Liver (tissue), 9 donors: ENCODE data around the gene OR52E5. TPM values are rescaled to one million over a fixed set of nuclear protein-coding genes. Genes with fewer than 3 reads are reported as not detected.

Experiments
- DNase-seq: peaks from one replicate; pipeline ENCODE4 v3.0.0-alpha.2; 2017; ENCODE audit warnings: low spot score
- H3K27ac ChIP-seq, 2 donors: one replicate each; pipeline ENCODE4 v1.7.0; 2013; ENCODE audit warnings: inconsistent platforms in 2 of 2, low read length in 2 of 2, control low read depth in 1 of 2, low read depth in 1 of 2, mild to moderate bottlenecking in 1 of 2
- H3K27me3 ChIP-seq, 4 donors: one replicate each; pipeline versions ENCODE4 v1.6.1 to v1.7.0; 2013; ENCODE audit warnings: low read length in 3 of 4, inconsistent platforms in 1 of 4, mild to moderate bottlenecking in 1 of 4, moderate library complexity in 1 of 4; ENCODE audit not compliant: control insufficient read depth in 4 of 4, insufficient read depth in 4 of 4
- H3K36me3 ChIP-seq, 4 donors: one replicate each; pipeline versions ENCODE4 v1.6.1 to v1.7.0; 2013; ENCODE audit warnings: low read length in 3 of 4, mild to moderate bottlenecking in 3 of 4, low read depth in 1 of 4, moderate library complexity in 1 of 4; ENCODE audit not compliant: control insufficient read depth in 4 of 4, insufficient read depth in 3 of 4
- H3K4me1 ChIP-seq, 4 donors: one replicate each; pipeline versions ENCODE4 v1.6.1 to v1.7.0; 2013; ENCODE audit warnings: low read length in 3 of 4, mild to moderate bottlenecking in 3 of 4, moderate library complexity in 1 of 4; ENCODE audit not compliant: control insufficient read depth in 4 of 4, insufficient read depth in 4 of 4
- H3K4me3 ChIP-seq, 3 donors: one replicate each; pipeline versions ENCODE4 v1.6.1 to v1.7.0; 2013; ENCODE audit warnings: low read length in 3 of 3, control low read depth in 1 of 3, low read depth in 1 of 3, mild to moderate bottlenecking in 1 of 3
- H3K9ac ChIP-seq, 2 donors: one replicate each; pipeline ENCODE4 v1.7.0; 2013; ENCODE audit warnings: low read length in 2 of 2, mild to moderate bottlenecking in 2 of 2, moderate library complexity in 2 of 2, control low read depth in 1 of 2, low read depth in 1 of 2
- H3K9me3 ChIP-seq, 4 donors: one replicate each; pipeline versions ENCODE4 v1.6.1 to v1.7.0; 2013; ENCODE audit warnings: low read length in 3 of 4; ENCODE audit not compliant: control insufficient read depth in 4 of 4
- EGR1 ChIP-seq, 2 donors: IDR thresholded peaks; 2 replicates each; pipeline ENCODE4 v1.6.1; 2016 to 2018; ENCODE audit warnings: antibody characterized with exemption in 2 of 2, low read depth in 2 of 2
- FOXA1 ChIP-seq: IDR thresholded peaks from 2 replicates; pipeline ENCODE4 v1.6.1; 2016; ENCODE audit warnings: antibody characterized with exemption
- FOXA2 ChIP-seq: IDR thresholded peaks from 2 replicates; pipeline ENCODE4 v1.6.1; 2016; ENCODE audit warnings: antibody characterized with exemption
- HNF4A ChIP-seq, 2 donors: conservative IDR thresholded peaks; 2 replicates each; pipeline ENCODE4 v1.6.1; 2016; ENCODE audit warnings: antibody characterized with exemption in 2 of 2, mild to moderate bottlenecking in 2 of 2
- HNF4G ChIP-seq: IDR thresholded peaks from 2 replicates; pipeline ENCODE4 v1.6.1; 2016; ENCODE audit warnings: antibody characterized with exemption
- JUND ChIP-seq, 2 donors: IDR thresholded peaks; 2 replicates each; pipeline ENCODE4 v1.6.1; 2016; ENCODE audit warnings: antibody characterized with exemption in 2 of 2
- NR2F2 ChIP-seq: IDR thresholded peaks from 2 replicates; pipeline ENCODE4 v1.6.1; 2016; ENCODE audit warnings: antibody characterized with exemption
- RAD21 ChIP-seq, 2 donors: IDR thresholded peaks; 2 replicates each; pipeline ENCODE4 v1.6.1; 2016; ENCODE audit warnings: antibody characterized with exemption in 2 of 2, mild to moderate bottlenecking in 2 of 2
- RXRA ChIP-seq, 2 donors: IDR thresholded peaks; 2 replicates each; pipeline ENCODE4 v1.6.1; 2017 to 2018; ENCODE audit warnings: antibody characterized with exemption in 2 of 2, mild to moderate bottlenecking in 1 of 2
- SP1 ChIP-seq: IDR thresholded peaks from 2 replicates; pipeline ENCODE4 v1.6.1; 2018; ENCODE audit warnings: antibody characterized with exemption, mild to moderate bottlenecking
- TAF1 ChIP-seq: conservative IDR thresholded peaks from 2 replicates; pipeline ENCODE4 v1.6.1; 2016; ENCODE audit warnings: antibody characterized with exemption, mild to moderate bottlenecking
- YY1 ChIP-seq: IDR thresholded peaks from 2 replicates; pipeline ENCODE4 v1.6.1; 2016; ENCODE audit warnings: antibody characterized with exemption, mild to moderate bottlenecking
- polyA plus RNA-seq, 2 donors: library from polyadenylated mRNA; stranded (reverse) in 1 of 2; unstranded in 1 of 2; fragments of 200-250 nt in 1 of 2; fragments of >200 nt in 1 of 2; fragmentation: Nextera tagmentation in 1 of 2; extraction: Ambion mirVana in 1 of 2; gene quantifications; one replicate each; pipeline versions ENCODE4 v1.2.1 to v1.2.3, GENCODE V29; 2013 to 2015
- total RNA-seq, 2 donors: library from RNA; depleted of rRNA; stranded (reverse); fragments of >200 nt; gene quantifications; one replicate each; pipeline ENCODE4 v1.2.3, GENCODE V29; 2014
- TF ChIP-seq, protein P1 (sequence below): fragments of 150-350 bp; IDR thresholded peaks from 2 replicates; pipeline ENCODE4 v1.5.1; 2017; ENCODE audit warnings: improper control_type of control experiment, low read depth, low read length; ENCODE audit not compliant: missing input control
- TF ChIP-seq, protein P2 (sequence below): IDR thresholded peaks from 2 replicates; pipeline ENCODE4 v1.6.1; 2016; ENCODE audit warnings: antibody characterized with exemption
- TF ChIP-seq, protein P3 (sequence below): IDR thresholded peaks from 2 replicates; pipeline ENCODE4 v1.6.1; 2016; ENCODE audit warnings: antibody characterized with exemption, mild to moderate bottlenecking
- TF ChIP-seq, protein P4 (sequence below): IDR thresholded peaks from 2 replicates; pipeline ENCODE4 v1.6.1; 2016; ENCODE audit warnings: antibody characterized with exemption
- TF ChIP-seq, protein P5 (sequence below): IDR thresholded peaks from 2 replicates; pipeline ENCODE4 v1.6.1; 2016; ENCODE audit warnings: antibody characterized with exemption
- donor health status: healthy.
- donor health status: healthy.
- donor health status: healthy.
- donor health status: healthy.
- donor health status: healthy.

Gene OR52E5
- total and polyA plus RNA-seq, 4 donors = not detected

DNA sequence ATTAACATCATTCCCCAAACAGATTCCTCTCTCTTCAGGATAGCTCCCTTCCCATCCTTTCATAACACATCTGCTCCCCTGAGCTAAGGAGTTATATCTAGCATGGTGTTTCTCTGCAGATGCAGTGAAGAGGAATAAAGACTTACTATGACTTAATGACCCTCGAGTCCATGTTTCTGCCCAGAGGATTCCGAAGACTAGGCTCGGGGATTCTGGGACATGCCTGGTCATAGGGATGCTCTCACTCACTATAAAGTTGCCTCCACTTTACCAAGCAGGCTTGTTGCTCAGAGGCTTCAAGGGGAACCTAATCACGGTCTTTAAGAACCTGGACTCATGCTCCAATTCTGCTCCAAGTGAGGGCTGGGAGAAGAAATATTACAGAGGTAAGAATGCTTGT lies 12.7 kb upstream of the OR52E5 start, which contains the start of gene OR52E4 (continued):
- TF ChIP-seq, protein P1, sequence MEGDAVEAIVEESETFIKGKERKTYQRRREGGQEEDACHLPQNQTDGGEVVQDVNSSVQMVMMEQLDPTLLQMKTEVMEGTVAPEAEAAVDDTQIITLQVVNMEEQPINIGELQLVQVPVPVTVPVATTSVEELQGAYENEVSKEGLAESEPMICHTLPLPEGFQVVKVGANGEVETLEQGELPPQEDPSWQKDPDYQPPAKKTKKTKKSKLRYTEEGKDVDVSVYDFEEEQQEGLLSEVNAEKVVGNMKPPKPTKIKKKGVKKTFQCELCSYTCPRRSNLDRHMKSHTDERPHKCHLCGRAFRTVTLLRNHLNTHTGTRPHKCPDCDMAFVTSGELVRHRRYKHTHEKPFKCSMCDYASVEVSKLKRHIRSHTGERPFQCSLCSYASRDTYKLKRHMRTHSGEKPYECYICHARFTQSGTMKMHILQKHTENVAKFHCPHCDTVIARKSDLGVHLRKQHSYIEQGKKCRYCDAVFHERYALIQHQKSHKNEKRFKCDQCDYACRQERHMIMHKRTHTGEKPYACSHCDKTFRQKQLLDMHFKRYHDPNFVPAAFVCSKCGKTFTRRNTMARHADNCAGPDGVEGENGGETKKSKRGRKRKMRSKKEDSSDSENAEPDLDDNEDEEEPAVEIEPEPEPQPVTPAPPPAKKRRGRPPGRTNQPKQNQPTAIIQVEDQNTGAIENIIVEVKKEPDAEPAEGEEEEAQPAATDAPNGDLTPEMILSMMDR = no peak
- TF ChIP-seq, protein P2, sequence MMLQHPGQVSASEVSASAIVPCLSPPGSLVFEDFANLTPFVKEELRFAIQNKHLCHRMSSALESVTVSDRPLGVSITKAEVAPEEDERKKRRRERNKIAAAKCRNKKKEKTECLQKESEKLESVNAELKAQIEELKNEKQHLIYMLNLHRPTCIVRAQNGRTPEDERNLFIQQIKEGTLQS = no peak
- no peak for TF ChIP-seq TAF1

DNA sequence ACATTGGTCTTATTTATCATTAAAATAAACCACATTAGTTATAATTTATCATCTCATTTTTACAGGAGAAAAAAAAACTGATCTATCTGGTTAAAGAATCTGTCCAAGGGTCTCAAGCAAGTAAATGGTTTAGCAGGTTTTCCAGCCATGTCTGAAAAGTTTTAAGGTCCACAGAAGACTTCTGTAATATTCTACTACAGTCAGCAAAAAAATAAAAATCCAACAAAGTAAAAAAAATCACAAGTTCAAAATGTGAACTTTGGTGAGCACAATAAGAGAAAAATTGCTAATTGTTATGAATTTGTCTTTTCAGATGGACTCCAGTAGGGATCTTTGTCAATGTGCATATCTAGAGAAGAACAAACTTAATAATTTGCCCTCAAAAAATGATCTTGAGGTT lies 11.3 kb upstream of the OR52E5 start:
- no peak overlapping the region for H3K9ac ChIP-seq
- H3K4me1 ChIP-seq = no peaks in the 10 kb centered on the region
- no peak overlapping the region for H3K4me3 ChIP-seq
- DNase-seq = no peak
- TF ChIP-seq, protein P1 = no peak
- TF ChIP-seq RAD21 (IDR thresholded peaks at IDR 0.05) = no peak
- TF ChIP-seq FOXA1 = no peak
- no peak for TF ChIP-seq HNF4A (conservative IDR thresholded peaks at IDR 0.05)
- TF ChIP-seq, protein P3, sequence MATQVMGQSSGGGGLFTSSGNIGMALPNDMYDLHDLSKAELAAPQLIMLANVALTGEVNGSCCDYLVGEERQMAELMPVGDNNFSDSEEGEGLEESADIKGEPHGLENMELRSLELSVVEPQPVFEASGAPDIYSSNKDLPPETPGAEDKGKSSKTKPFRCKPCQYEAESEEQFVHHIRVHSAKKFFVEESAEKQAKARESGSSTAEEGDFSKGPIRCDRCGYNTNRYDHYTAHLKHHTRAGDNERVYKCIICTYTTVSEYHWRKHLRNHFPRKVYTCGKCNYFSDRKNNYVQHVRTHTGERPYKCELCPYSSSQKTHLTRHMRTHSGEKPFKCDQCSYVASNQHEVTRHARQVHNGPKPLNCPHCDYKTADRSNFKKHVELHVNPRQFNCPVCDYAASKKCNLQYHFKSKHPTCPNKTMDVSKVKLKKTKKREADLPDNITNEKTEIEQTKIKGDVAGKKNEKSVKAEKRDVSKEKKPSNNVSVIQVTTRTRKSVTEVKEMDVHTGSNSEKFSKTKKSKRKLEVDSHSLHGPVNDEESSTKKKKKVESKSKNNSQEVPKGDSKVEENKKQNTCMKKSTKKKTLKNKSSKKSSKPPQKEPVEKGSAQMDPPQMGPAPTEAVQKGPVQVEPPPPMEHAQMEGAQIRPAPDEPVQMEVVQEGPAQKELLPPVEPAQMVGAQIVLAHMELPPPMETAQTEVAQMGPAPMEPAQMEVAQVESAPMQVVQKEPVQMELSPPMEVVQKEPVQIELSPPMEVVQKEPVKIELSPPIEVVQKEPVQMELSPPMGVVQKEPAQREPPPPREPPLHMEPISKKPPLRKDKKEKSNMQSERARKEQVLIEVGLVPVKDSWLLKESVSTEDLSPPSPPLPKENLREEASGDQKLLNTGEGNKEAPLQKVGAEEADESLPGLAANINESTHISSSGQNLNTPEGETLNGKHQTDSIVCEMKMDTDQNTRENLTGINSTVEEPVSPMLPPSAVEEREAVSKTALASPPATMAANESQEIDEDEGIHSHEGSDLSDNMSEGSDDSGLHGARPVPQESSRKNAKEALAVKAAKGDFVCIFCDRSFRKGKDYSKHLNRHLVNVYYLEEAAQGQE = no peak
- TF ChIP-seq, protein P2 = no peak
- TF ChIP-seq EGR1 (IDR thresholded peaks at IDR 0.05; ENCODE audit: low read depth in 2 of 2) = no peak
- TF ChIP-seq HNF4G = no peak
- no peak for TF ChIP-seq TAF1
- TF ChIP-seq, protein P4, sequence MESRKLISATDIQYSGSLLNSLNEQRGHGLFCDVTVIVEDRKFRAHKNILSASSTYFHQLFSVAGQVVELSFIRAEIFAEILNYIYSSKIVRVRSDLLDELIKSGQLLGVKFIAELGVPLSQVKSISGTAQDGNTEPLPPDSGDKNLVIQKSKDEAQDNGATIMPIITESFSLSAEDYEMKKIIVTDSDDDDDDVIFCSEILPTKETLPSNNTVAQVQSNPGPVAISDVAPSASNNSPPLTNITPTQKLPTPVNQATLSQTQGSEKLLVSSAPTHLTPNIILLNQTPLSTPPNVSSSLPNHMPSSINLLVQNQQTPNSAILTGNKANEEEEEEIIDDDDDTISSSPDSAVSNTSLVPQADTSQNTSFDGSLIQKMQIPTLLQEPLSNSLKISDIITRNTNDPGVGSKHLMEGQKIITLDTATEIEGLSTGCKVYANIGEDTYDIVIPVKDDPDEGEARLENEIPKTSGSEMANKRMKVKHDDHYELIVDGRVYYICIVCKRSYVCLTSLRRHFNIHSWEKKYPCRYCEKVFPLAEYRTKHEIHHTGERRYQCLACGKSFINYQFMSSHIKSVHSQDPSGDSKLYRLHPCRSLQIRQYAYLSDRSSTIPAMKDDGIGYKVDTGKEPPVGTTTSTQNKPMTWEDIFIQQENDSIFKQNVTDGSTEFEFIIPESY = no peak
- TF ChIP-seq YY1 = no peak
- TF ChIP-seq SP1 = no peak
- TF ChIP-seq, protein P5, sequence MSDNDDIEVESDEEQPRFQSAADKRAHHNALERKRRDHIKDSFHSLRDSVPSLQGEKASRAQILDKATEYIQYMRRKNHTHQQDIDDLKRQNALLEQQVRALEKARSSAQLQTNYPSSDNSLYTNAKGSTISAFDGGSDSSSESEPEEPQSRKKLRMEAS = no peak
- no peak for TF ChIP-seq FOXA2
- no peak for TF ChIP-seq RXRA (IDR thresholded peaks at IDR 0.05)
- TF ChIP-seq NR2F2 = no peak
- no peak for TF ChIP-seq JUND (IDR thresholded peaks at IDR 0.05)
- no peaks in the 10 kb centered on the region for H3K9me3 ChIP-seq
- H3K27ac ChIP-seq = no peak overlapping the region
- H3K36me3 ChIP-seq = no peaks in the 10 kb centered on the region
- peaks cover 0 to 5% (median 0%) of the 10 kb centered on the region in 4 donors for H3K27me3 ChIP-seq
